22Rv1 (cell line): Measurements from ENCODE around the gene CAMK2N2.

Experiments
- ZFX ChIP-seq: fragments of 450-650 bp; IDR thresholded peaks from 2 replicates; pipeline ENCODE4 v1.6.1; 2017; ENCODE audit warnings: antibody characterized with exemption, borderline replicate concordance
- TF ChIP-seq, protein P1 (sequence below): fragments of 450-650 bp; IDR thresholded peaks from 2 replicates; pipeline ENCODE4 v1.5.1; 2017; ENCODE audit warnings: mild to moderate bottlenecking

DNA sequence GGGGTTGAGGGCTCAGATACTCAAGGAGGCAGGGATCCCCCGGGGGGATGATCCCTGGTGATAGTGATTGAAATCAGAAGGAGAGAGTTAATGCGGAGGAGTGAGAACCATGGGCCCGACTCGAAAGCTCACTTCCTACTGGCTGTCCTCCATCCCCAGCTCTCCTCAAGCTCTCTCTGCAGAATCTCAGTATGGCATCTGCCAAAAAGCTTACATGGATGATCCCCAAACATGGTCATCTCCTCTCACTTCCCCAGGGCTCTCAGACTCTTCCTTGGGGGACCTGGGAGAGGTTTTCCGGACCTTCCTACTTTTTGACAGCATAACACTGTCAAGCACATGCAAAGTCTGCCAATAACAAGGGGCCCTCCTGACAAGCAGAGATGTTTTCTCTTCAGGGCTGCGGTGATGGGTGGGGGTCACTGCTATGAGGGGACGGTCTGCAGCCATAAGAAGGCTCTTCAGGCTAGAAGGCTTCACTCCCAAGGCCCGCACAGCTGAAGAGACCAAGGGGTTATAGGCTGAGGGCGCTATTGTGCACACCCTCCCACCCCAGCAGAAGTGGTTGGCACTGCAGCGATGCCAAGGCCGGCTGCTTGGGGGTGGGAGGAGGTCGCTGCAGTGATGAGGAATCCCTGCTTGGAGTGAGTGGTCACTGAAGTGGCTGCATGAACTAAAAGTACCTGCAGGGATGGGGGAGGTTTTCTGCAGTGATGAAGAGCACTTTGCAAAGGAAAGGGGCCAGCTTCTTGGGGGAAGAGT lies 32.8 kb downstream of the CAMK2N2 start:
- TF ChIP-seq, protein P1, sequence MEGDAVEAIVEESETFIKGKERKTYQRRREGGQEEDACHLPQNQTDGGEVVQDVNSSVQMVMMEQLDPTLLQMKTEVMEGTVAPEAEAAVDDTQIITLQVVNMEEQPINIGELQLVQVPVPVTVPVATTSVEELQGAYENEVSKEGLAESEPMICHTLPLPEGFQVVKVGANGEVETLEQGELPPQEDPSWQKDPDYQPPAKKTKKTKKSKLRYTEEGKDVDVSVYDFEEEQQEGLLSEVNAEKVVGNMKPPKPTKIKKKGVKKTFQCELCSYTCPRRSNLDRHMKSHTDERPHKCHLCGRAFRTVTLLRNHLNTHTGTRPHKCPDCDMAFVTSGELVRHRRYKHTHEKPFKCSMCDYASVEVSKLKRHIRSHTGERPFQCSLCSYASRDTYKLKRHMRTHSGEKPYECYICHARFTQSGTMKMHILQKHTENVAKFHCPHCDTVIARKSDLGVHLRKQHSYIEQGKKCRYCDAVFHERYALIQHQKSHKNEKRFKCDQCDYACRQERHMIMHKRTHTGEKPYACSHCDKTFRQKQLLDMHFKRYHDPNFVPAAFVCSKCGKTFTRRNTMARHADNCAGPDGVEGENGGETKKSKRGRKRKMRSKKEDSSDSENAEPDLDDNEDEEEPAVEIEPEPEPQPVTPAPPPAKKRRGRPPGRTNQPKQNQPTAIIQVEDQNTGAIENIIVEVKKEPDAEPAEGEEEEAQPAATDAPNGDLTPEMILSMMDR: no peak
- no peak for TF ChIP-seq ZFX
